Activated T-cell treated with anti-CD3 and anti-CD28 coated beads for 24 hours (primary cell): ENCODE measurements around the gene OR1D5.
"Not testable (repeated sequence)": the region's sequence is repeated elsewhere in the genome, so short reads cannot be mapped to it uniquely, and the experiment has no call there.

ENCODE experiments used
- DNase-seq: peaks from one replicate; pipeline ENCODE4 v3.0.0-alpha.2; 2020; ENCODE audit warnings: low read depth

OR1D5 gene

GRCh38 chr17:3032258-3033247 lies 30.9 kb downstream of the OR1D5 start:
- no peak for DNase-seq

- DNase-seq, result not testable (repeated sequence)
Measured at GRCh38 chr17:3030852-3031470, 32.4 kb downstream of the OR1D5 start.

GRCh38 chr17:3030096-3030495 lies 33.3 kb downstream of the OR1D5 start:
- DNase-seq, result no peak

- no peak for DNase-seq
Measured at GRCh38 chr17:3029213-3029913, 34.0 kb downstream of the OR1D5 start.

GRCh38 chr17:3027786-3028532 lies 35.4 kb downstream of the OR1D5 start:
- no peak for DNase-seq

GRCh38 chr17:3026856-3027751 lies 36.3 kb downstream of the OR1D5 start:
- DNase-seq, result no peak

- DNase-seq, result no peak
Measured at GRCh38 chr17:3026125-3026855, 37.1 kb downstream of the OR1D5 start.

- DNase-seq, result no peak
Measured at GRCh38 chr17:3025421-3026124, 37.8 kb downstream of the OR1D5 start.

GRCh38 chr17:3024346-3024745 lies 39.1 kb downstream of the OR1D5 start:
- no peak for DNase-seq

GRCh38 chr17:3022197-3022596 lies 41.2 kb downstream of the OR1D5 start:
- no peak for DNase-seq

GRCh38 chr17:3020381-3020780 lies 43.0 kb downstream of the OR1D5 start:
- no peak for DNase-seq

GRCh38 chr17:3019761-3020160 lies 43.6 kb downstream of the OR1D5 start:
- DNase-seq, result no peak

GRCh38 chr17:3017936-3018335 lies 45.5 kb downstream of the OR1D5 start:
- DNase-seq, result no peak

- DNase-seq, result no peak
Measured at GRCh38 chr17:3015890-3016289, 47.5 kb downstream of the OR1D5 start.

GRCh38 chr17:3012926-3013581 lies 50.4 kb downstream of the OR1D5 start:
- peak; percentile 39 for DNase-seq
